Osteocyte (in vitro differentiated cells): ENCODE results near the gene CDS2. TPM values are rescaled to one million over a fixed set of nuclear protein-coding genes. Genes with fewer than 3 reads are reported as not detected.

Experiments
- DNase-seq: peaks from one replicate; pipeline ENCODE4 v3.0.0; 2021; ENCODE audit warnings: mixed read lengths; ENCODE audit not compliant: unreplicated experiment; ENCODE audit errors: extremely low spot score
- H3K27ac Mint-ChIP-seq: one replicate; pipeline ENCODE4 v1.8.0; 2021; ENCODE audit warnings: mild to moderate bottlenecking, mixed read lengths; ENCODE audit not compliant: unreplicated experiment
- H3K27me3 Mint-ChIP-seq: one replicate; pipeline ENCODE4 v1.8.0; 2021; ENCODE audit warnings: mixed read lengths; ENCODE audit not compliant: unreplicated experiment
- H3K36me3 Mint-ChIP-seq: one replicate; pipeline ENCODE4 v1.8.0; 2021; ENCODE audit warnings: mixed read lengths; ENCODE audit not compliant: unreplicated experiment
- H3K4me1 Mint-ChIP-seq: one replicate; pipeline ENCODE4 v1.8.0; 2021; ENCODE audit warnings: mixed read lengths; ENCODE audit not compliant: unreplicated experiment
- H3K4me3 Mint-ChIP-seq: one replicate; pipeline ENCODE4 v1.8.0; 2021; ENCODE audit warnings: mild to moderate bottlenecking, moderate library complexity, mixed read lengths; ENCODE audit not compliant: unreplicated experiment
- H3K9me3 Mint-ChIP-seq: one replicate; pipeline ENCODE4 v1.8.0; 2021; ENCODE audit warnings: mixed read lengths; ENCODE audit not compliant: unreplicated experiment
- CTCF ChIP-seq: fragments of 200-600 bp; sonication (generic); IDR thresholded peaks from 2 replicates; pipeline ENCODE4 v1.5.0; 2021; ENCODE audit warnings: antibody characterized with exemption, mild to moderate bottlenecking, moderate library complexity
- total RNA-seq: library from RNA; stranded (reverse); gene quantifications from 2 replicates; pipeline ENCODE4 v1.2.1, GENCODE V29; 2021

Gene CDS2
- total RNA-seq, 1 donor from 2014 or later, result 43.2 TPM

GRCh38 chr20:5159928-5160327, 33.1 kb downstream of the CDS2 start:
- H3K4me3 Mint-ChIP-seq, result no peak overlapping the region

GRCh38 chr20:5160882-5161281, 34.1 kb downstream of the CDS2 start:
- Mint-ChIP-seq H3K27me3 (no peaks in the 10 kb centered on the region), H3K9me3 (peaks cover 3% of the 10 kb centered on the region), H3K36me3 (no peaks in the 10 kb centered on the region), H3K27ac (peak overlapping the region; percentile 16), H3K4me3 (no peak overlapping the region), H3K4me1 (peaks cover 12% of the 10 kb centered on the region)
- no peak for DNase-seq
- no peak for TF ChIP-seq CTCF

More at GRCh38 chr20:5159928-5160327, 33.1 kb downstream of the CDS2 start:
- DNase-seq, result no peak
- Mint-ChIP-seq H3K9me3 (peaks cover 3% of the 10 kb centered on the region), H3K36me3 (no peaks in the 10 kb centered on the region), H3K27ac (no peak overlapping the region), H3K4me1 (peaks cover 17% of the 10 kb centered on the region), H3K27me3 (no peaks in the 10 kb centered on the region)
- no peak for TF ChIP-seq CTCF

GRCh38 chr20:5161536-5162164, 34.8 kb downstream of the CDS2 start:
- peaks cover 3% of the 10 kb centered on the region for H3K9me3 Mint-ChIP-seq
- H3K4me1 Mint-ChIP-seq, result peaks cover 9% of the 10 kb centered on the region
- TF ChIP-seq CTCF, result no peak
- H3K36me3 Mint-ChIP-seq, result no peaks in the 10 kb centered on the region
- H3K4me3 Mint-ChIP-seq, result no peak overlapping the region
- DNase-seq, result no peak
- H3K27ac Mint-ChIP-seq, result no peak overlapping the region
- no peaks in the 10 kb centered on the region for H3K27me3 Mint-ChIP-seq

GRCh38 chr20:5164645-5165625, 38.1 kb downstream of the CDS2 start:
- Mint-ChIP-seq H3K27ac (no peak overlapping the region), H3K27me3 (no peaks in the 10 kb centered on the region), H3K9me3 (peaks cover 3% of the 10 kb centered on the region), H3K4me3 (no peak overlapping the region), H3K36me3 (no peaks in the 10 kb centered on the region), H3K4me1 (peaks cover 36% of the 10 kb centered on the region)
- DNase-seq, result no peak
- no peak for TF ChIP-seq CTCF
